ENCODE data around the gene DNER.

DNA sequence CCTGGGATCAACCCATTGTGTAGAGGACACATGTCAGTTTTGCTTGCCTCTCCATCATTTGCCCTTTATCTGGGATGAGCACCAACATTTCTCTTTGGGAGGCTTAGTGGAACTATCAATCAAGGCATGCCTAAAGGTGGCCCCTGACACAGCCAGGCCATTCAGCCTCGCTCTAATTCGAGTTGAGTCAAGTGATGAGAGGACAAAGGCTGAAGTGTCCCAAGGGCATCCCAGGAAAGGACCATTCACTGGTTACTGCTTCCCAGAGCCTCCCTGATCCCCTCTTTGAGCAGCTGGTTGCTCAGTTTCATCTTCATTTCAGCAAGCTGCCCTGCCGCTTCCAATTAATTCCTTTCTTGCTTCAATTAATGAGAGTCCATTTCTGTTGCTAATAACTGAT is 63.5 kb downstream of the DNER start:
- TF ChIP-seq, protein P1, sequence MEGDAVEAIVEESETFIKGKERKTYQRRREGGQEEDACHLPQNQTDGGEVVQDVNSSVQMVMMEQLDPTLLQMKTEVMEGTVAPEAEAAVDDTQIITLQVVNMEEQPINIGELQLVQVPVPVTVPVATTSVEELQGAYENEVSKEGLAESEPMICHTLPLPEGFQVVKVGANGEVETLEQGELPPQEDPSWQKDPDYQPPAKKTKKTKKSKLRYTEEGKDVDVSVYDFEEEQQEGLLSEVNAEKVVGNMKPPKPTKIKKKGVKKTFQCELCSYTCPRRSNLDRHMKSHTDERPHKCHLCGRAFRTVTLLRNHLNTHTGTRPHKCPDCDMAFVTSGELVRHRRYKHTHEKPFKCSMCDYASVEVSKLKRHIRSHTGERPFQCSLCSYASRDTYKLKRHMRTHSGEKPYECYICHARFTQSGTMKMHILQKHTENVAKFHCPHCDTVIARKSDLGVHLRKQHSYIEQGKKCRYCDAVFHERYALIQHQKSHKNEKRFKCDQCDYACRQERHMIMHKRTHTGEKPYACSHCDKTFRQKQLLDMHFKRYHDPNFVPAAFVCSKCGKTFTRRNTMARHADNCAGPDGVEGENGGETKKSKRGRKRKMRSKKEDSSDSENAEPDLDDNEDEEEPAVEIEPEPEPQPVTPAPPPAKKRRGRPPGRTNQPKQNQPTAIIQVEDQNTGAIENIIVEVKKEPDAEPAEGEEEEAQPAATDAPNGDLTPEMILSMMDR (IDR thresholded peaks at IDR 0.05), result no peak
- TF ChIP-seq POLR2A (IDR thresholded peaks at IDR 0.05), result no peak
